ENCODE results near the gene KIAA1549. TPM values are rescaled to one million over a fixed set of nuclear protein-coding genes. Genes with fewer than 3 reads are reported as not detected.
"Not testable (repeated sequence)": the region's sequence is repeated elsewhere in the genome, so short reads cannot be mapped to it uniquely, and the experiment has no call there.

KIAA1549 gene
- total RNA-seq (ENCODE audit: low replicate concordance), result 14.0 and 24.4 TPM in 2 replicates
- long read RNA-seq, partial matches to known transcripts, result 1 of 3 reads
- long read RNA-seq, other reads (novel, unspliced or antisense), result 2 of 3 reads

- peak; percentile 86 for DNase-seq (ENCODE audit: extremely low spot score, unreplicated experiment)
- TF ChIP-seq, protein P1, sequence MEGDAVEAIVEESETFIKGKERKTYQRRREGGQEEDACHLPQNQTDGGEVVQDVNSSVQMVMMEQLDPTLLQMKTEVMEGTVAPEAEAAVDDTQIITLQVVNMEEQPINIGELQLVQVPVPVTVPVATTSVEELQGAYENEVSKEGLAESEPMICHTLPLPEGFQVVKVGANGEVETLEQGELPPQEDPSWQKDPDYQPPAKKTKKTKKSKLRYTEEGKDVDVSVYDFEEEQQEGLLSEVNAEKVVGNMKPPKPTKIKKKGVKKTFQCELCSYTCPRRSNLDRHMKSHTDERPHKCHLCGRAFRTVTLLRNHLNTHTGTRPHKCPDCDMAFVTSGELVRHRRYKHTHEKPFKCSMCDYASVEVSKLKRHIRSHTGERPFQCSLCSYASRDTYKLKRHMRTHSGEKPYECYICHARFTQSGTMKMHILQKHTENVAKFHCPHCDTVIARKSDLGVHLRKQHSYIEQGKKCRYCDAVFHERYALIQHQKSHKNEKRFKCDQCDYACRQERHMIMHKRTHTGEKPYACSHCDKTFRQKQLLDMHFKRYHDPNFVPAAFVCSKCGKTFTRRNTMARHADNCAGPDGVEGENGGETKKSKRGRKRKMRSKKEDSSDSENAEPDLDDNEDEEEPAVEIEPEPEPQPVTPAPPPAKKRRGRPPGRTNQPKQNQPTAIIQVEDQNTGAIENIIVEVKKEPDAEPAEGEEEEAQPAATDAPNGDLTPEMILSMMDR (conservative IDR thresholded peaks at IDR 0.05), result peak; percentile 7
- Mint-ChIP-seq H3K4me1 (ENCODE audit: unreplicated experiment) (peaks cover 28% of the 10 kb centered on the region), H3K9me3 (peaks cover 5% of the 10 kb centered on the region), H3K27ac (peak within 1 kb of the TSS; percentile 93), H3K36me3 (peaks cover 6% of the 10 kb centered on the region), H3K27me3 (peaks cover 8% of the 10 kb centered on the region), H3K4me3 (peak within 1 kb of the TSS; percentile 97)
Observed at GRCh38 chr7:138981332-138982203, at the start of gene KIAA1549. KIAA1549 (minus strand) TSS chr7:138981389; CDS start chr7:138981269, 120 bp downstream.

DNA sequence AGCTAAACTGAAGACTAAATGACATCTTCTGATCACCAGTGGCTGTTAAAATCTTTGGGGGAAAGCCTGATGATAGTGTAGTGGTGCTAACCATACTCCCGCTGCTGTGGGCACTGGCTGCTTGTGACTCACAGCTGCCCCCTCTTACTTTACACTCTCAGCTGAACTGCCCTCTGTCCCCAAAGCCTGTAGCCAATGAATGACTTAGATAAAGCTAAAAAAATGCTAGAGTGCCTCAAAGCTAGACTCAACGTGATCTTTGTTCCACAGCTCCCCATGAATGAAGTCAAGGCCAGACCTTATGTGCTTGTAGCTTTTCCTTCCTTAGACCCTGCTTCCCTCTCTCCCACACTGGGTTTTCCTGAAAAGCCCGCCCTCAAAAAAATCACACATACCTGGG lies 48.2 kb upstream of the KIAA1549 start:
- Mint-ChIP-seq H3K36me3 (peaks cover 7% of the 10 kb centered on the region), H3K4me1 (ENCODE audit: unreplicated experiment) (no peaks in the 10 kb centered on the region), H3K9me3 (no peaks in the 10 kb centered on the region), H3K4me3 (no peak overlapping the region), H3K27ac (no peak overlapping the region), H3K27me3 (no peaks in the 10 kb centered on the region)
- TF ChIP-seq, protein P1 (conservative IDR thresholded peaks at IDR 0.05), result no peak
- DNase-seq (ENCODE audit: extremely low spot score, unreplicated experiment), result no peak

GRCh38 chr7:139026551-139026950 lies 45.4 kb upstream of the KIAA1549 start:
- peaks cover 4% of the 10 kb centered on the region for H3K36me3 Mint-ChIP-seq
- H3K27ac Mint-ChIP-seq, result no peak overlapping the region
- H3K4me1 Mint-ChIP-seq (ENCODE audit: unreplicated experiment), result no peaks in the 10 kb centered on the region
- no peak overlapping the region for H3K4me3 Mint-ChIP-seq
- TF ChIP-seq, protein P1 (conservative IDR thresholded peaks at IDR 0.05), result no peak
- no peaks in the 10 kb centered on the region for H3K27me3 Mint-ChIP-seq
- H3K9me3 Mint-ChIP-seq, result no peaks in the 10 kb centered on the region
- no peak for DNase-seq (ENCODE audit: extremely low spot score, unreplicated experiment)

DNA sequence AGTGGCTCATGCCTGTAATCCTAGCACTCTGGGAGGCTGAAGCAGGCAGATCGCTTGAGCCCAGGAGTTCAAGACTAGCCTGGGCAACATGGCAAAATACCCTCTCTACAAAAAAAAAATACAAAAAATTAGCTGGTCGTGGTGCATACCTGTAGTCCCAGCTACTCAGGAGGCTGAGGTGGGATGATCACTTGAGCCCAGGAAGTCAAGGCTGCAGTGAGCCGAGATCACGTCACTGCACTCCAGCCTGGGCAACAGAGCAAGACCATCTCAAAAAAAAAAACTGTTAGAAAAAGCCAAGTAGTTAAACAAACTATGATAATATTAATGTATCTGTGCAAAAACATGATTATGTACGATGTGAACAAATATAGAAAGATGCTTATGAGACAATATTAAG lies 44.7 kb upstream of the KIAA1549 start:
- not testable (repeated sequence) for H3K36me3 Mint-ChIP-seq; H3K4me3 Mint-ChIP-seq; H3K27ac Mint-ChIP-seq; H3K9me3 Mint-ChIP-seq; DNase-seq (ENCODE audit: extremely low spot score, unreplicated experiment); H3K27me3 Mint-ChIP-seq; H3K4me1 Mint-ChIP-seq (ENCODE audit: unreplicated experiment)

DNA sequence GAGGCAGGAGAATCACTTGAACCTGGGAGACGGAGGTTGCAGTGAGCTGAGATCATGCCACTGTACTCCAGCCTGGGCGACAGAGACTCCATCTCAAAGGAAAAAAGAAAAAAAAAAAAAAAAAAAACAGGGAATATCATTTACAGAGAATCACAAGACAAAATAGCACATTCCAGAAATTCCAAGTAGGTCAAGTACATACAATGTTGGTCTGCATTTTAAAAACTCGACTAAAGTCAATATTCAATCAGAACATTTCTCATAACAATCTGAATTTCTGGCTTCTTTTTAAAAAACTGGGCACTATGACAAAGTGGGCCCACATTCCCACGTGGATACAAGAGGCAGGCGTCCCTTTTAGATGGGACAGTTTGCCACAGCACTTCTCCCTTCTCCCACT lies 41.9 kb upstream of the KIAA1549 start:
- no peaks in the 10 kb centered on the region for H3K27me3 Mint-ChIP-seq
- H3K36me3 Mint-ChIP-seq, result no peaks in the 10 kb centered on the region
- H3K4me1 Mint-ChIP-seq (ENCODE audit: unreplicated experiment), result no peaks in the 10 kb centered on the region

GRCh38 chr7:139022286-139022685 lies 41.1 kb upstream of the KIAA1549 start:
- TF ChIP-seq, protein P1 (conservative IDR thresholded peaks at IDR 0.05), result no peak
- H3K27me3 Mint-ChIP-seq, result no peaks in the 10 kb centered on the region
- H3K4me3 Mint-ChIP-seq, result no peak overlapping the region
- DNase-seq (ENCODE audit: extremely low spot score, unreplicated experiment), result no peak
- H3K27ac Mint-ChIP-seq, result no peak overlapping the region
- no peaks in the 10 kb centered on the region for H3K4me1 Mint-ChIP-seq (ENCODE audit: unreplicated experiment)
- no peaks in the 10 kb centered on the region for H3K9me3 Mint-ChIP-seq
- no peaks in the 10 kb centered on the region for H3K36me3 Mint-ChIP-seq

More for the DNA sequence above, 41.9 kb upstream of the KIAA1549 start:
- Mint-ChIP-seq H3K27ac (no peak overlapping the region), H3K9me3 (no peaks in the 10 kb centered on the region), H3K4me3 (no peak overlapping the region)
- no peak for DNase-seq (ENCODE audit: extremely low spot score, unreplicated experiment)
- TF ChIP-seq, protein P1 (conservative IDR thresholded peaks at IDR 0.05), result no peak

All from type B pancreatic cell (in vitro differentiated cells).